DMS153 treated with DMSO at 0.1 percent for 48 hours (cell line): ENCODE measurements around the gene SPAST.
"Not testable (repeated sequence)": the region's sequence is repeated elsewhere in the genome, so short reads cannot be mapped to it uniquely, and the experiment has no call there.

ENCODE experiments used
- DNase-seq: peaks from one replicate; lab custom pipeline; 2025; ENCODE audit not compliant: unreplicated experiment; lab: John Stamatoyannopoulos, UW

SPAST gene

DNA sequence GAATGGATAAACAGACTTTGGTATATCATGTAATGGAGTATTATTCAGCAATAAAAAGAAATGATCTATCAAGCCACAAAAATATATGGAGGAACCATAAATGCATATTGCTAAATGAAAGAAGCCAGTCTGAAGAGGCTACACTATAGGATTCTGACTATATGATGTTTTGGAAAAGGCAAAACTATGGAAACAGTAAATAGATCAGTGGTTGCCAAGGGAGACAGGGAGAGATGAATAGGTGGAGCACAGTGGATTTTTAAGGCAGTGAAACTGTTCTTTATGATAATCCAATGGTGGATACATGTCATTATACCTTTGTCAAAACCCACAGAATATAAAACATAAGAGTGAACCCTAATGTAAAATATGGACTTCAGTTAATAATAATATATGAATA is 61.3 kb downstream of the SPAST start:
- no peak for DNase-seq

GRCh38 chr2:32128636-32129035 is 65.3 kb downstream of the SPAST start:
- no peak for DNase-seq

DNA sequence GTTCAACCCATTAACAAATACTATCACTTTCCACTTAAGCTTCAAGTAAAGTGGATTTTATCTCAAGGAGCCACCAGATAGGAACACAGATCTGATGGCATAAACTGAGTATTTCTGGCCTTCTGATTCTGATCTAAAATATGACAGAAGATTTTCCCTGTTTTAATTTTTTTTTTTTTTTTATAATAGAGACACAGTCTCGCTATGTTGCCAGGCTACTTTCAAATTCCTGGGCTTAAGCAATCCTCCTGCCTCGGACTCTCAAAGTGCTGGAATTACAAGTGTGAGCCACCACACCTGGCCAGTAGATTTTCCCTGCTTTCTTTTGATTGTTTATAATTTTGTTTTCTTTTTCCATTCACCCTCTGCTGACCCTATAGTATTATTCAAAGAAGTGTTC is 65.7 kb downstream of the SPAST start:
- no peak for DNase-seq

GRCh38 chr2:32135409-32135808 is 72.1 kb downstream of the SPAST start:
- DNase-seq: no peak

DNA sequence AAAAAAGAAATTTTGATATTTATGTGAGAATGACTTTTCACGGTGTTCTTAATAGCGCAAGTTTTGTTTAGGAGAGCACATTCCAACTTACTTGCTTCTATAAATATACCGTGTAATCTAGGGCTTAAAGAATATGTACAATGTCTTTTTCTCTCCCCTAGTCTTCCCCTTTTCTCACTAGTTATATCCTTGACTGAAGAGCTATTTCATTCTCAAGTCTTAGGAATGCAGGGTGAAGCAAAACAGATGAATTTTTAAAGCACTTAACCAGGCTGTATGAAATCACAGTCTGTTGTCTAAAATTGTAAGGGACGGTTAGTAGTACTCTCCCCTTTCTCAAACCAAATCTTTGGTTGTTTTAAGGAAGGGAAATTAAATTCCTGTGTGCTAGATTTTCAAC is 72.7 kb downstream of the SPAST start:
- no peak for DNase-seq

GRCh38 chr2:32151544-32151943 is 88.2 kb downstream of the SPAST start:
- DNase-seq: not testable (repeated sequence)

DNA sequence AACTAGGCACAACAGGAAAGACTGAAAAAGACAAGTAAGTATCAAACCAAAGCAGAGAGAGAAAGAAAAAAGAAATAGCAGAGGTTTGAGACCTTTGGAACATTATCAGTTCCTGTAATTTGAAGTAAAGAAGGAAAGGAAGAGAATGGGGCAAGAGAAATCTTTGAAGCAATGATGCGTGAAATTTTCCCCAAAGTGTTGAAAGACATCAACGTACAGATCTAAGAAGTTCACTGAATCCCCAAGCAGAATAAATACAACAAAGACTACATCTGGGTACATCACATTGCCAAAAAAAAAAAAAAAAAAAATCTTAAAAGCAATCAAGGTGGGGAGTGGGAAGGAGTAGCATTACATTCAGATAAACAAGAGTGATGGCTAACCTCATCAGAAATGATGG is 96.3 kb downstream of the SPAST start:
- DNase-seq: no peak

DNA sequence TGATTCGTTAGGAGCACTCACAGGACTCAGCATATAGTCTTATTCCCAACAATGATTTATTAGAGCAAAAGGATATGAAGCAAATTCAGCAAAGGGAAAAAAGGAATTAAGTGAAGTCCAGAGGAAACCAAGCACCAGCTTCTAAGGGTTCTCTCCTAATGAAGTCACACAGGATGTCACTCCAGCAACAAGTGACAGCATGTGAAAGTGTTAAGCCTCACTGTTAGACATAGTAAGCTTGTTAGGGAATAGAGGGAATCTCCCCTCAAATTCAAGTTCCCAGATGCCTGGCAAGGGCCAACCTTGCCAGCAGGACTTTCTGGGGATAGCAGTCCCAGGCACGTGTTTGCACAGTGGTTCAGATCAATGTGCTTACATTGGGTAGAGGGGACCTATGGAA is 97.9 kb downstream of the SPAST start:
- no peak for DNase-seq

DNA sequence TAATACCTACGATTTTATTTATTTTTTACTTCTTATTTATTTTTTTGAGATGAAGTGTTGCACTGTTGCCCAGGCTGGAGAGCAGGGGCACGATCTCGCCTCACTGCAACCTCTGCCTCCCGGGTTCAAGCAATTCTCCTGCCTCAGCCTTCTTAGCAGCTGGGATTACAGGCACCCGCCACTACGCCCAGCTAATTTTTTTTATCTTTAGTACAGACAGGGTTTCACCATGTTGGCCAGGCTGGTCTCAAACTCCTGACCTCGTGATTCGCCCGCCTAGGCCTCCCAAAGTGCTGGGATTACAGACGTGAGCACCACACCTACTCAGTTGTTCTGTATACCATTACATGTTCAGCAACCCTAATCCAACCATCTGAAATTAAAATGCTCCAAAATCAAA is 100.9 kb downstream of the SPAST start:
- not testable (repeated sequence) for DNase-seq

DNA sequence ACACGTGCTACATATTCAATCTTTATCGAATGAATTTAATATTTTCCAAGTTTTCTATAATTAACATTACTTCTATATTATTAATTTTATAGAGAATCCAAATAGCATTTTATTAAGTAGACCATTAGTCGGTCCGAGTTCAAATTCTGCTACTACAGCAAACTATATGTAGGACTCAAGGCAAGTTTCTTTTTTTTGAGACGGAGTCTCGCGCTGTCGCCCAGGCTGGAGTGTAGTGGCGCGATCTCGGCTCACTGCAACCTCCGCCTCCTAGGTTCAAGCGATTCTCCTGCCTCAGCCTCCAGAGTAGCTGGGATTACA is 101.6 kb downstream of the SPAST start:
- DNase-seq: not testable (repeated sequence)

DNA sequence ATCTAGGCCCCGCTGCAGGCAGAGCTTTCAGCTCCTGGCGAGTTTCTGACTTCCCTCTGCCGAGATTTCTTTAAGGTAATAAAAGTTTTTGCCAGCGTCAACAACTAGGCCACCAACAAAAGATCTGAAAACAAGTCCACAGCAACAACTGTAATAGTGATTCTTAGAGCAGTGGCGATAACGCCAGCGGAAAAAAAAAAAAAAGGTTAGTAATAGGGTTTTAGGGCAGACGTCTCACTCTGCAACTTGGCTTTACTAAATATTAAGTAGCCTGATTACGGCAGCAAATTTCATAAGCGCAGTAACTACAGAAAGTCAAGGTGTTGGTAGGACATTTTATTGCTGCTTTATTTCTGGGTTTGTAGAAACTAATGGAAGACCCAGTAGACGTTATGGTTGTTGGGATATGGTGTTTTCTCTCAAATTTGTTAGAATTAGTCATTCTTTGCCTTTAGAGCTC is 102.8 kb downstream of the SPAST start:
- no peak for DNase-seq

DNA sequence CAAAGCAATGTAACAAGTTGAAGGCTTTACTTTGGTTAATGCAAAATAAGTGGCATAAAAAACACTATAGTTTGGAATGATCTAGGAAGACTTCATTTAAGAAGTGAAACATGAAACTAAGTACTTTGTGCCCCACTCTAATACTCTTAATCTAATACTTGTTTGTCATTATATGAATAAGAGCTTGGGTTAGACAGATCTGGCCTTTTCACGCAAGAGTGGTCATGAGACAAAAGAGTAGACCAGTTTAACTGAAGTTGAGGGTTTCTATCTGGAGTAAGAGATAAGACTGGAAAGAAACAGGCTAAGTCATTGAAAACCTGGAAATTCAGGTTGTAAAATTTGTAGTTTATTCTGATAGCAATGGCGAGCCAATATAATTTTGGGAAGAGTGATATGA is 105.2 kb downstream of the SPAST start:
- no peak for DNase-seq

DNA sequence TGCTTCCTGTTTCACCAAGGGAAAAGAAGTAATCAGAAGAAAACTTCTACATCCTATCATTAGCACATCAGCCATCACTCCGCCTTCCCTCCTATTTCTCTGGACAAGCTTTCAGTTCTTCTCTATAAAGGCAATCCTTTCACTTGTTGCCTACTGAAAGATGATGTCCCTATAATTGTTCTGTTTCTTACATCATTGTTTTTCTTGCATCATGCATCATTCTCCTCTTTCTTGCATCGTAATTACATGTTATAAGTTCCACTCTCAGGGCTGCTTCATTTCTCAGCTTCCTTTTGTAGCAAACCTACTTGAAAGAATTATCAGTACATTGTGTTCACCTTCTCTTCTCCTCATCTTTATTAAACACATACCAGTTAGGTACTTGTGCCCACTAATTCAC is 109.5 kb downstream of the SPAST start:
- no peak for DNase-seq

- no peak for DNase-seq
Measured at GRCh38 chr2:32182667-32183066, 119.3 kb downstream of the SPAST start.

DNA sequence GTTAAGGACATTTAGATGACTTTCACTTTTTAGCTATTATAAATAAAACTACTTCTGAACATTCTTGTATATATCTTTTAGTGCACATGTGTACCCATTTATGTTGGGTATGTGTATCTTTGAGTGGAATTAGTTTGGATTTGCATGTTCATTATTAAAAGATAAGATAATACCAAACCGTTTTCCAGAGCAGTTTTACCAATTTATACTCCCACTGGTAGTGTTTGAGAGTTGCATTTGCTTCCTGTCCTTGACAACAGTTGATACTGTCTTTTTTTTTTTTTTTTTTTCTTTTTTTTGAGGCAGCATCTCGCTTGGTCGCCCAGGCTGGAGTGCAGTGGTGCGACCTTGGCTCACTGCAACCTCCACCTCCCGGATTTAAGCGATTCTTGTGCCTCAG is 125.7 kb downstream of the SPAST start:
- DNase-seq: no peak

GRCh38 chr2:32192418-32192817 is 129.1 kb downstream of the SPAST start:
- DNase-seq: no peak

- DNase-seq: no peak
Measured at GRCh38 chr2:32200814-32201213, 137.5 kb downstream of the SPAST start.

GRCh38 chr2:32203428-32203827 is 140.1 kb downstream of the SPAST start:
- DNase-seq: not testable (repeated sequence)
